Measurements from ENCODE around the gene CD177. TPM values are rescaled to one million over a fixed set of nuclear protein-coding genes. Genes with fewer than 3 reads are reported as not detected.
"Not testable (repeated sequence)": the region's sequence is repeated elsewhere in the genome, so short reads cannot be mapped to it uniquely, and the experiment has no call there.

CD177 gene
- total and polyA plus RNA-seq, 2 donors (not counting 3 experiments of a cell fraction or from before 2014, with no cell fraction given), result 0.18 TPM; not detected in 1

DNA sequence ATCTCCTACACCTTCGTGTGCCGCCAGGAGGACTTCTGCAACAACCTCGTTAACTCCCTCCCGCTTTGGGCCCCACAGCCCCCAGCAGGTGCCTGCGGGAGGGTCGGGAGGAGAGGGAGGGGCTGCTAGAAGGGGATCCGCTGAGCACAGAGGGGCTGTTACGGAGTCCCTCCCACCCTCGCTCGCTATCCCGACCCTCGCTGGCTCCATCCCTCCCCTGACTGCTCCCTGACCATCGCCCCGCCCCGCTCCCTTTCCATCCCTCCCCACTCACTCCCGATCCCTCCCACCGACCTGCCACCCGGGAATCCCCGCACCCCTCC is 780 bp downstream of the CD177 start:
- Histone ChIP-seq H3K9me3 (replicated peaks; ENCODE audit: control insufficient read depth, insufficient read depth, low read length) (no peaks in the 10 kb centered on the region), H3K4me3 (replicated peaks in 1 of 3; ENCODE audit: insufficient read depth in 1 of 3, low read depth in 1 of 3, low read length in 3 of 3) (no peak overlapping the region), H3K4me1 (ENCODE audit: control insufficient read depth, extremely low read depth, insufficient read depth, low read length) (no peaks in the 10 kb centered on the region), H3K27me3 (ENCODE audit: control insufficient read depth in 2 of 2, insufficient read depth in 2 of 2, low read length in 2 of 2) (no peaks in the 10 kb centered on the region), H3K36me3 (ENCODE audit: control insufficient read depth in 2 of 2, extremely low read depth in 1 of 2, insufficient read depth in 2 of 2, low read length in 2 of 2) (no peaks in the 10 kb centered on the region), H3K4me2 (ENCODE audit: insufficient read depth, low read length) (no peak overlapping the region), H3K27ac (ENCODE audit: insufficient read depth, low read depth, low read length) (no peak overlapping the region), H3K9ac (replicated peaks; ENCODE audit: extremely low read depth, insufficient read depth, low read length) (no peak overlapping the region), H4K20me1 (replicated peaks; ENCODE audit: control insufficient read depth, extremely low read depth, insufficient read depth, low read length) (no peaks in the 10 kb centered on the region), H3K9me1 (replicated peaks; ENCODE audit: control insufficient read depth, extremely low read depth, insufficient read depth, low read length) (no peaks in the 10 kb centered on the region), H2AFZ (ENCODE audit: low read depth, low read length) (no peak overlapping the region), H3K79me2 (ENCODE audit: control insufficient read depth, insufficient read depth, low read length) (no peaks in the 10 kb centered on the region)
- dilution Hi-C loops (cut with MboI; ENCODE audit: extremely low pct_ligation_motif_present, low sequenced_read_pairs), result no loop called here
- POLR2A ChIA-PET, result no interaction called here
- BruUV-seq (replicated peaks), result no TSS peak
- DNase-seq (ENCODE audit: low read depth, low spot score) (no peak), FAIRE-seq (no peak)
- no peak for TF ChIP-seq POLR2A (IDR thresholded peaks at IDR 0.05; ENCODE audit: low read depth, low read length)
- no peak for TF ChIP-seq POLR2AphosphoS5 (IDR thresholded peaks at IDR 0.05; ENCODE audit: insufficient read depth, low read depth, low read length)
- TF ChIP-seq FOS (IDR thresholded peaks at IDR 0.05; ENCODE audit: borderline replicate concordance, insufficient read depth, low read length), result no peak
- TF ChIP-seq JUN (IDR thresholded peaks at IDR 0.05; ENCODE audit: borderline replicate concordance, insufficient read depth, insufficient read length, low read depth), result no peak
- TF ChIP-seq, protein P1, sequence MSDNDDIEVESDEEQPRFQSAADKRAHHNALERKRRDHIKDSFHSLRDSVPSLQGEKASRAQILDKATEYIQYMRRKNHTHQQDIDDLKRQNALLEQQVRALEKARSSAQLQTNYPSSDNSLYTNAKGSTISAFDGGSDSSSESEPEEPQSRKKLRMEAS (IDR thresholded peaks at IDR 0.05; ENCODE audit: insufficient read depth, insufficient read length), result no peak
- no peak for TF ChIP-seq MYC (IDR thresholded peaks at IDR 0.05; ENCODE audit: low read depth, low read length)
- no peak for TF ChIP-seq EZH2 (IDR thresholded peaks at IDR 0.05; ENCODE audit: borderline replicate concordance, low read depth, low read length, severe bottlenecking)
- TF ChIP-seq, protein P2, sequence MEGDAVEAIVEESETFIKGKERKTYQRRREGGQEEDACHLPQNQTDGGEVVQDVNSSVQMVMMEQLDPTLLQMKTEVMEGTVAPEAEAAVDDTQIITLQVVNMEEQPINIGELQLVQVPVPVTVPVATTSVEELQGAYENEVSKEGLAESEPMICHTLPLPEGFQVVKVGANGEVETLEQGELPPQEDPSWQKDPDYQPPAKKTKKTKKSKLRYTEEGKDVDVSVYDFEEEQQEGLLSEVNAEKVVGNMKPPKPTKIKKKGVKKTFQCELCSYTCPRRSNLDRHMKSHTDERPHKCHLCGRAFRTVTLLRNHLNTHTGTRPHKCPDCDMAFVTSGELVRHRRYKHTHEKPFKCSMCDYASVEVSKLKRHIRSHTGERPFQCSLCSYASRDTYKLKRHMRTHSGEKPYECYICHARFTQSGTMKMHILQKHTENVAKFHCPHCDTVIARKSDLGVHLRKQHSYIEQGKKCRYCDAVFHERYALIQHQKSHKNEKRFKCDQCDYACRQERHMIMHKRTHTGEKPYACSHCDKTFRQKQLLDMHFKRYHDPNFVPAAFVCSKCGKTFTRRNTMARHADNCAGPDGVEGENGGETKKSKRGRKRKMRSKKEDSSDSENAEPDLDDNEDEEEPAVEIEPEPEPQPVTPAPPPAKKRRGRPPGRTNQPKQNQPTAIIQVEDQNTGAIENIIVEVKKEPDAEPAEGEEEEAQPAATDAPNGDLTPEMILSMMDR (IDR thresholded peaks at IDR 0.05; ENCODE audit: extremely low read depth in 1 of 2, insufficient read depth in 1 of 2, low read depth in 1 of 2, low read length in 2 of 2), result no peak
- TF ChIP-seq GATA2 (IDR thresholded peaks at IDR 0.05; ENCODE audit: insufficient read depth, insufficient read length, low read depth, low read length), result no peak
- CTCF ChIA-PET, result no interaction called here
- intact Hi-C loops (cut with micrococcal nuclease), result no loop called here

DNA sequence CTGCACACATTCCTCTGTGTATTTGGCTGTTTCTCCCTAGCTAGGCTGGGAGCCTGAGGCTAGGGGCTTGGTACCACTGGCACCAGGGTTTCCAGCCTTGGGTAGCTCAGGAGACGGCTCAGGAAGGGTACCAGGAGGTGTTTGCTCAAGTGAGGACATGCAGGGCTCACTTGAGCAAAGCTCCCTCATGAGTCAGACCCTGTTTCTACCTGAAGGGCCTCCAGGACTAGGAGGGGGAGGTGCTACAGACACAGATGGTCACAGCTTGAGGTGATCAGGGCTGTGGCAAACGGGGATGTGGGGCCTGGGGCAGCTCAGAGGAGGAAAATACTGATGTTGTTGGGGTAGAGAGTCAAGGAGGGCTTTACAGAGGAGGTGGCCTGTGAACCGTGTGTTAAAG is 3.3 kb downstream of the CD177 start:
- DNase-seq (ENCODE audit: low read depth, low spot score); H3K9ac ChIP-seq (replicated peaks; ENCODE audit: extremely low read depth, insufficient read depth, low read length); CTCF ChIA-PET; H3K9me1 ChIP-seq (replicated peaks; ENCODE audit: control insufficient read depth, extremely low read depth, insufficient read depth, low read length); FAIRE-seq; H3K4me1 ChIP-seq (ENCODE audit: control insufficient read depth, extremely low read depth, insufficient read depth, low read length); H3K4me2 ChIP-seq (ENCODE audit: insufficient read depth, low read length); H3K27ac ChIP-seq (ENCODE audit: insufficient read depth, low read depth, low read length); dilution Hi-C loops (cut with MboI; ENCODE audit: extremely low pct_ligation_motif_present, low sequenced_read_pairs); H2AFZ ChIP-seq (ENCODE audit: low read depth, low read length); POLR2A ChIA-PET; H3K27me3 ChIP-seq (ENCODE audit: control insufficient read depth in 2 of 2, insufficient read depth in 2 of 2, low read length in 2 of 2); H3K36me3 ChIP-seq (ENCODE audit: control insufficient read depth in 2 of 2, extremely low read depth in 1 of 2, insufficient read depth in 2 of 2, low read length in 2 of 2); H3K79me2 ChIP-seq (ENCODE audit: control insufficient read depth, insufficient read depth, low read length); H3K4me3 ChIP-seq (replicated peaks in 1 of 3; ENCODE audit: insufficient read depth in 1 of 3, low read depth in 1 of 3, low read length in 3 of 3); intact Hi-C loops (cut with micrococcal nuclease); H4K20me1 ChIP-seq (replicated peaks; ENCODE audit: control insufficient read depth, extremely low read depth, insufficient read depth, low read length); BruUV-seq (replicated peaks); H3K9me3 ChIP-seq (replicated peaks; ENCODE audit: control insufficient read depth, insufficient read depth, low read length): not testable (repeated sequence)
